ENCODE data around the gene LGR5. TPM values are rescaled to one million over a fixed set of nuclear protein-coding genes. Genes with fewer than 3 reads are reported as not detected.
"Not testable (repeated sequence)": the region's sequence is repeated elsewhere in the genome, so short reads cannot be mapped to it uniquely, and the experiment has no call there.

Gene LGR5
- total and polyA plus RNA-seq, 2 donors (not counting 1 experiment from before 2014, with no cell fraction given) = not detected

- H3K4me3 ChIP-seq (replicated peaks in 1 of 4; ENCODE audit: control extremely low read depth in 1 of 4, insufficient read depth in 1 of 4, low read depth in 3 of 4, low read length in 4 of 4) = no peak overlapping the region
- H3K9me3 ChIP-seq (ENCODE audit: control insufficient read depth, insufficient read depth, low read depth, low read length) = no peaks in the 10 kb centered on the region
- no peak overlapping the region for H3K9ac ChIP-seq (ENCODE audit: insufficient read depth, low read length)
- H3K27me3 ChIP-seq (ENCODE audit: control insufficient read depth, insufficient read depth, low read length) = no peaks in the 10 kb centered on the region
- TF ChIP-seq EZH2 (IDR thresholded peaks at IDR 0.05; ENCODE audit: low read length, missing control alignments) = no peak
- TF ChIP-seq, protein P1, sequence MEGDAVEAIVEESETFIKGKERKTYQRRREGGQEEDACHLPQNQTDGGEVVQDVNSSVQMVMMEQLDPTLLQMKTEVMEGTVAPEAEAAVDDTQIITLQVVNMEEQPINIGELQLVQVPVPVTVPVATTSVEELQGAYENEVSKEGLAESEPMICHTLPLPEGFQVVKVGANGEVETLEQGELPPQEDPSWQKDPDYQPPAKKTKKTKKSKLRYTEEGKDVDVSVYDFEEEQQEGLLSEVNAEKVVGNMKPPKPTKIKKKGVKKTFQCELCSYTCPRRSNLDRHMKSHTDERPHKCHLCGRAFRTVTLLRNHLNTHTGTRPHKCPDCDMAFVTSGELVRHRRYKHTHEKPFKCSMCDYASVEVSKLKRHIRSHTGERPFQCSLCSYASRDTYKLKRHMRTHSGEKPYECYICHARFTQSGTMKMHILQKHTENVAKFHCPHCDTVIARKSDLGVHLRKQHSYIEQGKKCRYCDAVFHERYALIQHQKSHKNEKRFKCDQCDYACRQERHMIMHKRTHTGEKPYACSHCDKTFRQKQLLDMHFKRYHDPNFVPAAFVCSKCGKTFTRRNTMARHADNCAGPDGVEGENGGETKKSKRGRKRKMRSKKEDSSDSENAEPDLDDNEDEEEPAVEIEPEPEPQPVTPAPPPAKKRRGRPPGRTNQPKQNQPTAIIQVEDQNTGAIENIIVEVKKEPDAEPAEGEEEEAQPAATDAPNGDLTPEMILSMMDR (conservative IDR thresholded peaks at IDR 0.05 in 1 of 2, IDR thresholded peaks at IDR 0.05 in 1 of 2; ENCODE audit: low read depth in 1 of 2, low read length in 2 of 2) = no peak
- H3K4me1 ChIP-seq (ENCODE audit: control insufficient read depth, extremely low read depth, insufficient read depth, low read length) = no peaks in the 10 kb centered on the region
- H3K79me2 ChIP-seq (ENCODE audit: control insufficient read depth, insufficient read depth, low read length) = no peaks in the 10 kb centered on the region
- no peak overlapping the region for H3K27ac ChIP-seq (ENCODE audit: insufficient read depth, low read length)
- H2AFZ ChIP-seq (ENCODE audit: low read length) = no peak overlapping the region
- no peaks in the 10 kb centered on the region for H3K36me3 ChIP-seq (ENCODE audit: control insufficient read depth, insufficient read depth, low read length)
- no peak overlapping the region for H3K4me2 ChIP-seq (ENCODE audit: extremely low read depth, insufficient read depth, low read length)
- DNase-seq (ENCODE audit: low read depth in 2 of 2) = no peak
- H4K20me1 ChIP-seq (ENCODE audit: control insufficient read depth, extremely low read depth, insufficient read depth, low read length) = no peaks in the 10 kb centered on the region
Observed at GRCh38 chr12:71567537-71567936, 127.9 kb downstream of the LGR5 start.

DNA sequence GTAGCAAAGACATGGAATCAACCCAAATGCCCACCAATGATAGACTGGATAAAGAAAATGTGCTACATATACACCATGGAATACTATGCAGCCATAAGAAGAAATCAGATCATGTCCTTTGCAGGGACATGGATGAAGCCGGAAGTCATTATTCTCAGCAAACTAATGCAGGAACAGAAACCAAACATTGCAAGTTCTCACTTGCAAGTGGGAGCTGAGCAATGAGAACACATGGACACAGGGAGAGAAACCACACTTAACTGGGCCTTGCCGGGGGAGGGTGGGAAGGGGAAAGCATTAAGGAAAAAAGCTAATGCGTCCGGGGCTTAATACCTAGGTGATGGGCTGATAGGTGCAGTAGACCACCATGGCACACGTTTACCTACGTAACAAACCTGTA lies 130.3 kb downstream of the LGR5 start:
- DNase-seq (ENCODE audit: low read depth in 2 of 2); H3K9ac ChIP-seq (ENCODE audit: insufficient read depth, low read length); H3K4me1 ChIP-seq (ENCODE audit: control insufficient read depth, extremely low read depth, insufficient read depth, low read length); H3K27me3 ChIP-seq (ENCODE audit: control insufficient read depth, insufficient read depth, low read length); H3K4me2 ChIP-seq (ENCODE audit: extremely low read depth, insufficient read depth, low read length); H4K20me1 ChIP-seq (ENCODE audit: control insufficient read depth, extremely low read depth, insufficient read depth, low read length); H3K79me2 ChIP-seq (ENCODE audit: control insufficient read depth, insufficient read depth, low read length); H3K9me3 ChIP-seq (ENCODE audit: control insufficient read depth, insufficient read depth, low read depth, low read length); H3K4me3 ChIP-seq (replicated peaks in 1 of 4; ENCODE audit: control extremely low read depth in 1 of 4, insufficient read depth in 1 of 4, low read depth in 3 of 4, low read length in 4 of 4); H3K36me3 ChIP-seq (ENCODE audit: control insufficient read depth, insufficient read depth, low read length); H3K27ac ChIP-seq (ENCODE audit: insufficient read depth, low read length); H2AFZ ChIP-seq (ENCODE audit: low read length): not testable (repeated sequence)

DNA sequence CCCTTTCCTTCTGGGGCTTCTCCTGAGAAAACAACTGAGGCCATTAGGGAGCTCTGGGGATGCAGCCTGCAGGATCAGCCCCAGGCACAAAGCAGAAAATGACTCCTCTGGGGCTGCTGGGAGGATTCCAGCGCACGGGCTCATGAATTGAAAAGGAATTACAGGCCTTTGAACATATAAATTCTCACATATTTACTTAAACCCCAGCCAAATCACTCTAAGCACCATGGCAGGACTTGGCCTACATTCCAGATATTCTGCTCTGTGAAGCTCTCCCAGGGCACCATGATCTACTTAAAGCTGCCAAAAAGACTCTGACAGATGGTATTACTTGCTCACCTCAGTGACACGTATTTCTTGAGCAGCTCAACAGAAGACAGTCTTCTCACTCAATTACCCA lies 136.9 kb downstream of the LGR5 start:
- Histone ChIP-seq H4K20me1 (ENCODE audit: control insufficient read depth, extremely low read depth, insufficient read depth, low read length) (no peaks in the 10 kb centered on the region), H3K4me3 (replicated peaks in 1 of 4; ENCODE audit: control extremely low read depth in 1 of 4, insufficient read depth in 1 of 4, low read depth in 3 of 4, low read length in 4 of 4) (no peak overlapping the region), H3K27ac (ENCODE audit: insufficient read depth, low read length) (no peak overlapping the region), H3K36me3 (ENCODE audit: control insufficient read depth, insufficient read depth, low read length) (no peaks in the 10 kb centered on the region), H3K4me2 (ENCODE audit: extremely low read depth, insufficient read depth, low read length) (no peak overlapping the region), H3K27me3 (ENCODE audit: control insufficient read depth, insufficient read depth, low read length) (no peaks in the 10 kb centered on the region), H3K9ac (ENCODE audit: insufficient read depth, low read length) (no peak overlapping the region), H2AFZ (ENCODE audit: low read length) (no peak overlapping the region), H3K4me1 (ENCODE audit: control insufficient read depth, extremely low read depth, insufficient read depth, low read length) (no peaks in the 10 kb centered on the region), H3K79me2 (ENCODE audit: control insufficient read depth, insufficient read depth, low read length) (no peaks in the 10 kb centered on the region), H3K9me3 (ENCODE audit: control insufficient read depth, insufficient read depth, low read depth, low read length) (no peaks in the 10 kb centered on the region)
- DNase-seq (ENCODE audit: low read depth in 2 of 2) = no peak
- no peak for TF ChIP-seq EZH2 (IDR thresholded peaks at IDR 0.05; ENCODE audit: low read length, missing control alignments)
- TF ChIP-seq, protein P1 (conservative IDR thresholded peaks at IDR 0.05 in 1 of 2, IDR thresholded peaks at IDR 0.05 in 1 of 2; ENCODE audit: low read depth in 1 of 2, low read length in 2 of 2) = no peak
